ENCODE results near the gene EPGN. TPM values are rescaled to one million over a fixed set of nuclear protein-coding genes. Genes with fewer than 3 reads are reported as not detected.

The EPGN gene
- polyA plus RNA-seq, 1 donor from 2014 or later: not detected

GRCh38 chr4:74318276-74318675 is 10.0 kb downstream of the EPGN start:
- Histone ChIP-seq H3K4me3 (ENCODE audit: low read length) (no peak overlapping the region), H3K9me3 (ENCODE audit: low read length) (no peaks in the 10 kb centered on the region), H3K36me3 (ENCODE audit: insufficient read depth, low read length) (no peaks in the 10 kb centered on the region), H3K4me2 (ENCODE audit: low read length) (no peak overlapping the region), H3K9me2 (ENCODE audit: insufficient read depth, low read length) (no peaks in the 10 kb centered on the region), H4K20me1 (ENCODE audit: insufficient read depth) (no peaks in the 10 kb centered on the region), H3K9ac (ENCODE audit: low read length) (no peak overlapping the region), H3F3A (ENCODE audit: insufficient read depth, low read length, poor library complexity, severe bottlenecking) (no peaks in the 10 kb centered on the region), H3K79me2 (replicated peaks; ENCODE audit: insufficient read depth, low read length) (no peaks in the 10 kb centered on the region), H2AFZ (ENCODE audit: low read depth, low read length) (no peak overlapping the region), H3K27ac (ENCODE audit: low read length) (no peak overlapping the region), H3K27me3 (ENCODE audit: insufficient read depth, low read depth, low read length) (no peaks in the 10 kb centered on the region)
- TF ChIP-seq TAF1 (IDR thresholded peaks at IDR 0.05; ENCODE audit: low read depth): no peak
- TF ChIP-seq EP300 (conservative IDR thresholded peaks at IDR 0.05; ENCODE audit: poor library complexity, severe bottlenecking): no peak
- no peak for TF ChIP-seq CTCF (IDR thresholded peaks at IDR 0.05; ENCODE audit: poor library complexity, severe bottlenecking)
- TF ChIP-seq POLR2AphosphoS5 (IDR thresholded peaks at IDR 0.05): no peak
- TF ChIP-seq EZH2 (IDR thresholded peaks at IDR 0.05; ENCODE audit: borderline replicate concordance, insufficient read depth, low read length, poor library complexity, severe bottlenecking): no peak
- TF ChIP-seq RAD21 (conservative IDR thresholded peaks at IDR 0.05): no peak
- no peak for TF ChIP-seq SMC3 (conservative IDR thresholded peaks at IDR 0.05; ENCODE audit: poor library complexity)
- no peak for TF ChIP-seq MXI1 (conservative IDR thresholded peaks at IDR 0.05; ENCODE audit: poor library complexity, severe bottlenecking)
- TF ChIP-seq REST (IDR thresholded peaks at IDR 0.05; ENCODE audit: borderline replicate concordance): no peak

- Histone ChIP-seq H3F3A (ENCODE audit: insufficient read depth, low read length, poor library complexity, severe bottlenecking) (no peaks in the 10 kb centered on the region), H3K27ac (ENCODE audit: low read length) (no peak overlapping the region), H3K9ac (ENCODE audit: low read length) (no peak overlapping the region), H3K36me3 (ENCODE audit: insufficient read depth, low read length) (no peaks in the 10 kb centered on the region), H3K4me3 (ENCODE audit: low read length) (no peak overlapping the region), H3K9me3 (ENCODE audit: low read length) (no peaks in the 10 kb centered on the region), H3K27me3 (ENCODE audit: insufficient read depth, low read depth, low read length) (no peaks in the 10 kb centered on the region), H4K20me1 (ENCODE audit: insufficient read depth) (no peaks in the 10 kb centered on the region), H2AFZ (ENCODE audit: low read depth, low read length) (no peak overlapping the region), H3K4me2 (ENCODE audit: low read length) (no peak overlapping the region), H3K9me2 (ENCODE audit: insufficient read depth, low read length) (no peaks in the 10 kb centered on the region), H3K79me2 (replicated peaks; ENCODE audit: insufficient read depth, low read length) (no peaks in the 10 kb centered on the region)
- TF ChIP-seq SMC3 (conservative IDR thresholded peaks at IDR 0.05; ENCODE audit: poor library complexity) (no peak), POLR2AphosphoS5 (IDR thresholded peaks at IDR 0.05) (no peak), RAD21 (conservative IDR thresholded peaks at IDR 0.05) (no peak), EP300 (conservative IDR thresholded peaks at IDR 0.05; ENCODE audit: poor library complexity, severe bottlenecking) (no peak), CTCF (IDR thresholded peaks at IDR 0.05; ENCODE audit: poor library complexity, severe bottlenecking) (no peak)
Observed at GRCh38 chr4:74319470-74319869, 11.2 kb downstream of the EPGN start.

All from neural cell (in vitro differentiated cells).